ENCODE measurements around the gene CTNNBIP1.

GRCh38 chr1:9808459-9808858 lies 101.6 kb downstream of the CTNNBIP1 start:
- TF ChIP-seq CTCF (IDR thresholded peaks at IDR 0.05) (no peak), POLR2A (IDR thresholded peaks at IDR 0.05) (no peak)
